ENCODE results near the gene DEFB127. TPM values are rescaled to one million over a fixed set of nuclear protein-coding genes. Genes with fewer than 3 reads are reported as not detected.
"Not testable (repeated sequence)": the region's sequence is repeated elsewhere in the genome, so short reads cannot be mapped to it uniquely, and the experiment has no call there.

Gene DEFB127
- total and polyA plus RNA-seq, 2 of the 4 experiments (the other 2 are of a cell fraction) = not detected

- intact Hi-C loops (cut with micrococcal nuclease); H4K5ac ChIP-seq (ENCODE audit: low read depth, low read length); H3K23ac ChIP-seq (ENCODE audit: low read depth, low read length); H3K79me1 ChIP-seq (ENCODE audit: low read depth in 1 of 2, low read length in 2 of 2); H3K4me1 ChIP-seq (ENCODE audit: control insufficient read depth, insufficient read depth, low read length); H4K91ac ChIP-seq (ENCODE audit: insufficient read depth, low read depth, low read length); H2BK120ac ChIP-seq (ENCODE audit: low read depth, low read length); H3K27ac ChIP-seq (ENCODE audit: insufficient read depth, low read length); H2AFZ ChIP-seq (replicated peaks; ENCODE audit: low read length, poor library complexity); BruUV-seq (replicated peaks); H3K36me3 ChIP-seq (ENCODE audit: control insufficient read depth, insufficient read depth, low read length); H2BK15ac ChIP-seq (ENCODE audit: low read depth, low read length); dilution Hi-C loops (cut with HindIII; ENCODE audit: low sequenced_read_pairs, unreplicated experiment); H4K20me1 ChIP-seq (ENCODE audit: insufficient read depth, low read length); H2AK9ac ChIP-seq (replicated peaks; ENCODE audit: low read depth, low read length, poor library complexity); DNase-seq; H3K18ac ChIP-seq (ENCODE audit: low read depth, low read length); CTCF ChIA-PET; H3K9me1 ChIP-seq (ENCODE audit: insufficient read depth, low read length); H3K27me3 ChIP-seq (ENCODE audit: control insufficient read depth, insufficient read depth, low read length); H3K4me3 ChIP-seq (ENCODE audit: insufficient read depth, low read depth, low read length); H3K56ac ChIP-seq (ENCODE audit: extremely low read depth, insufficient read depth, low read length); H3K4me2 ChIP-seq (ENCODE audit: low read depth, low read length); in situ Hi-C loops (cut with MboI; ENCODE audit: low sequenced_read_pairs); H3K14ac ChIP-seq (replicated peaks; ENCODE audit: low read depth, low read length); H2BK20ac ChIP-seq (ENCODE audit: low read depth, low read length); H3K9ac ChIP-seq (ENCODE audit: low read depth, low read length); ATAC-seq (ENCODE audit: low read depth); H2AK5ac ChIP-seq (ENCODE audit: low read depth, low read length); H4K8ac ChIP-seq (ENCODE audit: low read depth in 2 of 2, low read length in 2 of 2); H3K9me3 ChIP-seq (ENCODE audit: control insufficient read depth, insufficient read depth, low read length); H2BK5ac ChIP-seq (ENCODE audit: low read depth, low read length, poor library complexity, severe bottlenecking); POLR2A ChIA-PET (ENCODE audit: unreplicated experiment); H3K4ac ChIP-seq (ENCODE audit: low read depth, low read length): not testable (repeated sequence)
- WGBS, 2 experiments (ENCODE audit: extremely low coverage in 2 of 2, insufficient read length in 1 of 2) = no CpG with 5 or more reads among the region's 4 CpGs
Measured at GRCh38 chr20:203630-204029, 46.4 kb downstream of the DEFB127 start.

Other genes starting within 250 kb of the DEFB127 start
- not detected in 2 replicates for gene DEFB125, start 69.8 kb upstream of the DEFB127 start, total RNA-seq (2012; rRNA removed)
- gene DEFB125, start 69.8 kb upstream of the DEFB127 start, polyA plus RNA-seq (2012; rRNA removed) = not detected in 2 replicates
- gene DEFB126, start 14.9 kb upstream of the DEFB127 start, total RNA-seq (2012; rRNA removed) = not detected in 2 replicates
- not detected in 2 replicates for gene DEFB126, start 14.9 kb upstream of the DEFB127 start, polyA plus RNA-seq (2012; rRNA removed)
- not detected in 2 replicates for gene DEFB128, start 32.3 kb downstream of the DEFB127 start, total RNA-seq (2012; rRNA removed)
- gene DEFB128, start 32.3 kb downstream of the DEFB127 start, polyA plus RNA-seq (2012; rRNA removed) = not detected in 2 replicates
- not detected in 2 replicates for gene DEFB129, start 69.8 kb downstream of the DEFB127 start, total RNA-seq (2012; rRNA removed)
- gene DEFB129, start 69.8 kb downstream of the DEFB127 start, polyA plus RNA-seq (2012; rRNA removed) = not detected in 2 replicates
- not detected in 2 replicates for gene DEFB132, start 100.3 kb downstream of the DEFB127 start, total RNA-seq (2012; rRNA removed)
- not detected in 2 replicates for gene DEFB132, start 100.3 kb downstream of the DEFB127 start, polyA plus RNA-seq (2012; rRNA removed)
- gene C20orf96, start 133.3 kb downstream of the DEFB127 start, total RNA-seq (2012; rRNA removed) = 1.1 and 2.0 TPM in 2 replicates
- gene C20orf96, start 133.3 kb downstream of the DEFB127 start, polyA plus RNA-seq (2012; rRNA removed) = 9.4 and 9.8 TPM in 2 replicates
- gene ZCCHC3, start 140.1 kb downstream of the DEFB127 start, total RNA-seq (2012; rRNA removed) = 10.9 and 13.9 TPM in 2 replicates
- gene ZCCHC3, start 140.1 kb downstream of the DEFB127 start, polyA plus RNA-seq (2012; rRNA removed) = 8.2 and 8.8 TPM in 2 replicates
- 1.1 TPM in 2 replicates for gene SOX12, start 168.1 kb downstream of the DEFB127 start, total RNA-seq (2012; rRNA removed)
- 6.2 and 6.4 TPM in 2 replicates for gene SOX12, start 168.1 kb downstream of the DEFB127 start, polyA plus RNA-seq (2012; rRNA removed)
- 9.9 and 17.5 TPM in 2 replicates for gene NRSN2, start 189.7 kb downstream of the DEFB127 start, total RNA-seq (2012; rRNA removed)
- gene NRSN2, start 189.7 kb downstream of the DEFB127 start, polyA plus RNA-seq (2012; rRNA removed) = 75.1 and 101 TPM in 2 replicates
- 15.0 and 18.5 TPM in 2 replicates for gene TRIB3, start 223.3 kb downstream of the DEFB127 start, total RNA-seq (2012; rRNA removed)
- 23.2 and 23.4 TPM in 2 replicates for gene TRIB3, start 223.3 kb downstream of the DEFB127 start, polyA plus RNA-seq (2012; rRNA removed)